Ecto neural progenitor cell (in vitro differentiated cells): ENCODE measurements around the gene ASPDH.
A peak's percentile ranks its signal among the peaks of the same experiment; 100 is the strongest.

Experiments used
- DNase-seq: peaks from one replicate; pipeline ENCODE4 v3.0.0-alpha.2; 2018; ENCODE audit warnings: low spot score

ASPDH gene

GRCh38 chr19:50514346-50515167 is 844 bp upstream of the ASPDH start:
- no peak for DNase-seq

- DNase-seq, result no peak
These were observed 541 bp downstream of the ASPDH start for GRCh38 chr19:50512999-50513745.

GRCh38 chr19:50512112-50512998 is 1.4 kb downstream of the ASPDH start:
- DNase-seq, result no peak

GRCh38 chr19:50511069-50511822 is 2.5 kb downstream of the ASPDH start, which contains the start of gene JOSD2:
TSS of gene JOSD2 (minus strand) at chr19:50511191. CDS start at chr19:50510431, 760 bp downstream.
- peak; percentile 98 for DNase-seq

- DNase-seq, result no peak
These were observed 3.0 kb downstream of the ASPDH start for GRCh38 chr19:50510700-50511068.

GRCh38 chr19:50510121-50510670 is 3.5 kb downstream of the ASPDH start:
- peak; percentile 71 for DNase-seq

GRCh38 chr19:50509366-50509765 is 4.3 kb downstream of the ASPDH start:
- DNase-seq, result no peak

- DNase-seq, result no peak
These were observed 4.9 kb downstream of the ASPDH start for GRCh38 chr19:50508843-50509190.

GRCh38 chr19:50507376-50507775 is 6.3 kb downstream of the ASPDH start:
- DNase-seq, result no peak

- DNase-seq, result no peak
These were observed 7.0 kb downstream of the ASPDH start for GRCh38 chr19:50506700-50507099.

- no peak for DNase-seq
These were observed 7.7 kb downstream of the ASPDH start for GRCh38 chr19:50505856-50506611.

- DNase-seq, result no peak
These were observed 11.9 kb downstream of the ASPDH start for GRCh38 chr19:50501568-50502475.

- no peak for DNase-seq
These were observed 12.5 kb downstream of the ASPDH start for GRCh38 chr19:50501186-50501567.

GRCh38 chr19:50500753-50501151 is 13.0 kb downstream of the ASPDH start:
- no peak for DNase-seq

- peak; percentile 64 for DNase-seq
These were observed 13.5 kb downstream of the ASPDH start for GRCh38 chr19:50500060-50500752.

- no peak for DNase-seq
These were observed 15.3 kb downstream of the ASPDH start for GRCh38 chr19:50498219-50499056.

- no peak for DNase-seq
These were observed 16.7 kb downstream of the ASPDH start for GRCh38 chr19:50497022-50497405.
